ENCODE data around the gene AREL1.

Gene AREL1

GRCh38 chr14:74627076-74627475 lies 85.8 kb downstream of the AREL1 start:
- H3K36me3 ChIP-seq (ENCODE audit: control insufficient read depth, low read length), result no peaks in the 10 kb centered on the region
- H3K9me3 ChIP-seq (ENCODE audit: control insufficient read depth, insufficient read depth, low read length), result no peaks in the 10 kb centered on the region
- H3K27ac ChIP-seq (ENCODE audit: low read depth, low read length), result no peak overlapping the region
- no peak overlapping the region for H3K4me2 ChIP-seq (ENCODE audit: low read length)
- no peaks in the 10 kb centered on the region for H3K27me3 ChIP-seq (ENCODE audit: control insufficient read depth, low read length)
- no peaks in the 10 kb centered on the region for H3K79me2 ChIP-seq (ENCODE audit: control insufficient read depth, low read length)
- no peaks in the 10 kb centered on the region for H3K9me2 ChIP-seq (replicated peaks; ENCODE audit: control insufficient read depth, low read length)
- H3F3A ChIP-seq (ENCODE audit: control insufficient read depth, insufficient read depth), result no peaks in the 10 kb centered on the region
- no peaks in the 10 kb centered on the region for H3K4me1 ChIP-seq (ENCODE audit: control insufficient read depth, low read length)
- TF ChIP-seq CTCF (IDR thresholded peaks at IDR 0.05; ENCODE audit: low read depth, low read length, poor library complexity, severe bottlenecking), result no peak
- TF ChIP-seq EZH2phosphoT487 (IDR thresholded peaks at IDR 0.05; ENCODE audit: borderline replicate concordance, low read length), result no peak
- no peak overlapping the region for H3K4me3 ChIP-seq (ENCODE audit: low read length)
- H4K20me1 ChIP-seq (ENCODE audit: control insufficient read depth, insufficient read depth, low read depth, low read length), result no peaks in the 10 kb centered on the region

GRCh38 chr14:74622257-74622656 lies 90.6 kb downstream of the AREL1 start:
- H3K27ac ChIP-seq (ENCODE audit: low read depth, low read length), result no peak overlapping the region
- H4K20me1 ChIP-seq (ENCODE audit: control insufficient read depth, insufficient read depth, low read depth, low read length), result no peaks in the 10 kb centered on the region
- no peaks in the 10 kb centered on the region for H3K9me2 ChIP-seq (replicated peaks; ENCODE audit: control insufficient read depth, low read length)
- H3K4me1 ChIP-seq (ENCODE audit: control insufficient read depth, low read length), result peaks cover 16% of the 10 kb centered on the region
- no peaks in the 10 kb centered on the region for H3K79me2 ChIP-seq (ENCODE audit: control insufficient read depth, low read length)
- no peaks in the 10 kb centered on the region for H3K36me3 ChIP-seq (ENCODE audit: control insufficient read depth, low read length)
- no peak overlapping the region for H3K4me3 ChIP-seq (ENCODE audit: low read length)
- TF ChIP-seq CTCF (IDR thresholded peaks at IDR 0.05; ENCODE audit: low read depth, low read length, poor library complexity, severe bottlenecking) (no peak), EZH2phosphoT487 (IDR thresholded peaks at IDR 0.05; ENCODE audit: borderline replicate concordance, low read length) (no peak)
- no peaks in the 10 kb centered on the region for H3F3A ChIP-seq (ENCODE audit: control insufficient read depth, insufficient read depth)
- no peak overlapping the region for H3K4me2 ChIP-seq (ENCODE audit: low read length)
- H3K9me3 ChIP-seq (ENCODE audit: control insufficient read depth, insufficient read depth, low read length), result no peaks in the 10 kb centered on the region
- no peaks in the 10 kb centered on the region for H3K27me3 ChIP-seq (ENCODE audit: control insufficient read depth, low read length)

- no peak overlapping the region for H3K27ac ChIP-seq (ENCODE audit: low read depth, low read length)
- no peaks in the 10 kb centered on the region for H3F3A ChIP-seq (ENCODE audit: control insufficient read depth, insufficient read depth)
- no peak overlapping the region for H3K4me3 ChIP-seq (ENCODE audit: low read length)
- TF ChIP-seq CTCF (IDR thresholded peaks at IDR 0.05; ENCODE audit: low read depth, low read length, poor library complexity, severe bottlenecking), result no peak
- TF ChIP-seq EZH2phosphoT487 (IDR thresholded peaks at IDR 0.05; ENCODE audit: borderline replicate concordance, low read length), result no peak
- no peaks in the 10 kb centered on the region for H4K20me1 ChIP-seq (ENCODE audit: control insufficient read depth, insufficient read depth, low read depth, low read length)
- no peaks in the 10 kb centered on the region for H3K36me3 ChIP-seq (ENCODE audit: control insufficient read depth, low read length)
- no peaks in the 10 kb centered on the region for H3K9me3 ChIP-seq (ENCODE audit: control insufficient read depth, insufficient read depth, low read length)
- no peaks in the 10 kb centered on the region for H3K79me2 ChIP-seq (ENCODE audit: control insufficient read depth, low read length)
- H3K9me2 ChIP-seq (replicated peaks; ENCODE audit: control insufficient read depth, low read length), result no peaks in the 10 kb centered on the region
- peaks cover 16% of the 10 kb centered on the region for H3K4me1 ChIP-seq (ENCODE audit: control insufficient read depth, low read length)
- H3K4me2 ChIP-seq (ENCODE audit: low read length), result no peak overlapping the region
- H3K27me3 ChIP-seq (ENCODE audit: control insufficient read depth, low read length), result no peaks in the 10 kb centered on the region
Observed at GRCh38 chr14:74621556-74621955, 91.3 kb downstream of the AREL1 start.

- Histone ChIP-seq H3K27me3 (ENCODE audit: control insufficient read depth, low read length) (no peaks in the 10 kb centered on the region), H3K9me2 (replicated peaks; ENCODE audit: control insufficient read depth, low read length) (no peaks in the 10 kb centered on the region), H3K4me1 (ENCODE audit: control insufficient read depth, low read length) (peaks cover 16% of the 10 kb centered on the region), H3K36me3 (ENCODE audit: control insufficient read depth, low read length) (no peaks in the 10 kb centered on the region), H3K4me3 (ENCODE audit: low read length) (no peak overlapping the region), H3K79me2 (ENCODE audit: control insufficient read depth, low read length) (no peaks in the 10 kb centered on the region), H3K27ac (ENCODE audit: low read depth, low read length) (no peak overlapping the region), H3K4me2 (ENCODE audit: low read length) (no peak overlapping the region), H4K20me1 (ENCODE audit: control insufficient read depth, insufficient read depth, low read depth, low read length) (no peaks in the 10 kb centered on the region), H3F3A (ENCODE audit: control insufficient read depth, insufficient read depth) (no peaks in the 10 kb centered on the region), H3K9me3 (ENCODE audit: control insufficient read depth, insufficient read depth, low read length) (no peaks in the 10 kb centered on the region)
- TF ChIP-seq CTCF (IDR thresholded peaks at IDR 0.05; ENCODE audit: low read depth, low read length, poor library complexity, severe bottlenecking), result no peak
- TF ChIP-seq EZH2phosphoT487 (IDR thresholded peaks at IDR 0.05; ENCODE audit: borderline replicate concordance, low read length), result no peak
Observed at GRCh38 chr14:74620923-74621322, 92.0 kb downstream of the AREL1 start.
